Posterior cingulate gyrus (tissue), 11 donors: ENCODE data around the gene DENND5B.
"Not testable (repeated sequence)": the region's sequence is repeated elsewhere in the genome, so short reads cannot be mapped to it uniquely, and the experiment has no call there.

Experiments used
- DNase-seq, 10 donors: peaks; one replicate each; pipeline versions ENCODE4 v3.0.0 to v3.0.0-alpha.2; 2020 to 2021; ENCODE audit warnings: mixed read lengths in 3 of 10
- intact Hi-C: fragments of 100-400 bp; cut with DNase I; formaldehyde crosslinking; loops from one replicate; pipeline ENCODE4 v1.15.1; 2023

The DENND5B gene

DNA sequence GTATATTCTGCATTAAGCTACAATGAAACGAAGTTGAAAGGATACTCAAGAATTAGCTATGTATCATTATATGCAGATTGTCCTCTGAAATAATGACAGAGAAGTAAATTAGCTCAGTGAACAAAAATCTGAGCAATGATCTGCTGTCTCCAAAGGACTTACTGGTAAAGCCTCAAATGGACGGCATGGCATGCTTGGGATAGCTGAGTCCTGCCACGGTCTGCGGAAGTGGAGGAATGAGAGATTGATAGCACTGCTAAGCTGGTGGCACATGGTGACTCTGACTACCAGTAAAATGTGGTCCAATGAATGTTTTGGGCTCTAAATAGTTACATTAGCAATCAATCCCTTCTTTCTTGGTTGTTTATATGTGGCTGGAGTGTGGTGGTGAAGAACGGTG lies 3.7 kb upstream of the DENND5B start:
- no peak for DNase-seq
- intact Hi-C loops = loop anchor here (5.0 kb wide), 1 partner anchor 513 kb away; the partner anchor contains the start of gene BICD1

DNA sequence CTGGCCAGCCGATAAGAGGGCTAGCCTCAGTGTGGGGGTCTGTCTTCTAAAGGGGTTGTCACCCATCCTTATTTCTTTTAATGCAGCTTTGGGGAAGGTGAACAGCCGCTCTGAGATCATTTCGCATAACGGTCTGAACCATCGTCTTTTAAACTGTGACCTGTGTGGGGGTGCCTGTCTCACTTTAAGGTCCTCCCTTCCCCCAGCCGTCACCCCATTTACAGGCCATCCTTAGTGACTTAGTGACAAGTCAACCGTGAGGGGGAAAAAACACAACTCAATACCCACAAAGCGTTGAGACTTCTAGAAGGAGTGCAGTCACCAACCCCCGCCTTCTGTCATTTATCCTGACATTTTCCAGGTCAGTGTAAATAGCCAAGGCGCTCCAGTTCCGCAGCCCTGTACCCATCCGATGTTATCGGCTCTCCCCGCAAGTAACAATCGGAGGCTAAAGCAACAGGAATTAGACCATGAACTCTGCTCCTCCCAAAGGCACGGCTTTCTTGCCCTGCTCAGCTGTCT lies 505 bp upstream of the DENND5B start:
- peak in 6 of 10 donors; percentile 8 to 58 (median 24) for DNase-seq

DNA sequence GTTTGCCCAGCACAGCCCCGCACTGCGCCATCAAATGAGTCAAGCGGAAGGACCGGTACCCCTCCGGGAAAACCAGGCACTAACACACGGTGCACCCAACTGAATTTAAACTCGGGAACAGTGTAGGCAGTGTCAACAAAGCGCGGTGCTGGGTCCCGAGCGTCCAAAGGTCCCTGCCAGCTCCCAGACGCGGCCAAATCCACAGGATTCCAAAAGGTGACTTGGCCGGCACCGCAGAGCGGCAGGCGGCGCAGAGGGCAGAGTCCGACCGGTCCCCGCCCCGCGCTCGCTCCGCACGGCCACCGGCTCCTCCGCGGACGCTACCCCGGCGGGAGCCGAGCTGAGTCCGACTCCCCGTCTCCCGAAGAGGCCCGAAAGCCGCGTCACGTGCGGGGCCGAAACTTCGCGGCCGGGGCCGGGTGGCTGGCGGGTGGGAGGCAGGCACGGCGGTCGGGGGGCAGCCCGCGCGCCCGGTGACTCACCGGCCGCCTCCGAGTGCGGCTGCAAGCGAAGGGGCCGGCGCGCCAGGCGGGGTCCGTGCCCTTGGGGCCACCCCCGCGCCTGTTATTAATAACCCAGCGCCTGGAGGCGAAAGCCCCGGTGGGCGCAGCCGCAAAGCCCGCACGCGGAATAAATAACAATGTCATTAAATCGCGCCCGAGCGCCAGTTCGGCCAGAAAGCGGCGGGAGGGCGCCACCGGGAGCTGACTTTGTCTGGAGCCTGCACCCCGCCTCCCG lies 863 bp downstream of the DENND5B start:
- DNase-seq = peak; percentile 47 to 94 (median 66)
- intact Hi-C loops = loop anchor here (5.0 to 10.0 kb wide), 2 partner anchors 95 to 517 kb away; partner anchors contain the start of gene BICD1

More for the DNA sequence above, 505 bp upstream of the DENND5B start:
- intact Hi-C loops = loop anchor here (5.0 kb wide), 1 partner anchor 516 kb away; the partner anchor contains the start of gene BICD1

DNA sequence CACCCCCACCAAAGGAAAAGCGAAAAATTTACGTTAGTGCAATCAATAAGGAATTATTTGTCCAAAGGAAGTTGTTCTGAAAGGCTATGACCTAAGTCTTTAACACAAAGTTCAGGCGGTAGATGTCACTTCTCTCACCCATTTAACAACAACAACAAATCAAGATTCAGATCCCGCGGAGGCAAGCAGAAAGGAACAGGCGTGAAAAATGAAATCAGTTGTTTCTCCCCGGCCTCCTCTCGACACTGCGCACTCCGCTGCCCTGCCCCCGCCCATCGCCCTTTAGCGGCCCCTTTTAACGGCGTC lies 1.4 kb downstream of the DENND5B start:
- intact Hi-C loops = loop anchor here (10.0 kb wide), 1 partner anchor 95 kb away; no protein-coding TSS in a partner anchor
- DNase-seq = peak in 5 of 10 donors; percentile 44 to 93 (median 70)

DNA sequence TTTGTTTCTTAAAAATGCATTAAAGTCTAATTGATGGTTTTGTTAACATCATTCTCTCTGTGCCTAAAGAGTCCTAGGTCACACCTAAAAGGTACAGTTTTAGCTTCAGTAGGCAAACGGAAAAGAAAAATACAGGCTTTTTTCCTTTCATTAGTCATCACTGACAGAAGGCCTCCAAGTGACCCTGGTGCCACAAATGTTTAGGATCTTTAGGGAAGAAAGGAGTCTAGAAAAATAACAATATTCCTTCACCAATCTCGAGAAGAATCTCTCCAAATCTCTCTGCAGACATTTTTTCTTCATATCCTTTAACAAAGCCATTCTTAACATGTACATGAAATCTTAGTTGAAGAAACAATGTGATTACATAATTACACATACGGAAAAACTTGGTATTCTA lies 2.0 kb downstream of the DENND5B start:
- DNase-seq = no peak
- intact Hi-C loops = loop anchor here (10.0 kb wide), 1 partner anchor 94 kb away; no protein-coding TSS in a partner anchor

DNA sequence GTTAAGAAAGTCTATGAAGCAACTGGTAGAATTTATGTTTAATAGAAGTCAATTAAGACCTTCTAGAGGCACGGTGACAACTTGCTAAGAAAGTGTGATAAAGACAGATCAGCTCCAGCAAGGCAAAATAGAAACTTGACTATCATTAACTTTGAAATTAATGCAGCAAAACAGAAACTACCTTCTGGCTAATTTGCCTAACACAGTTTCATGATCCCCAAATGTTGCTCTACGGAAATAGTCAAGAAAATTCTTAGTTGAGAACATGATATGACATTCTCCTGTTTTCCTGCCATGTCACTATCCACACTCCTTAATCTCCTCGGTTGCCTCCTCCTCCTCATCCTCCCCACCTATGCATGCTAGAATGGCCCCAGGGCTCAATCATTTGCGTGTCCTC lies 4.2 kb downstream of the DENND5B start:
- DNase-seq = no peak
- intact Hi-C loops = loop anchor here (10.0 kb wide), 1 partner anchor 92 kb away; no protein-coding TSS in a partner anchor

DNA sequence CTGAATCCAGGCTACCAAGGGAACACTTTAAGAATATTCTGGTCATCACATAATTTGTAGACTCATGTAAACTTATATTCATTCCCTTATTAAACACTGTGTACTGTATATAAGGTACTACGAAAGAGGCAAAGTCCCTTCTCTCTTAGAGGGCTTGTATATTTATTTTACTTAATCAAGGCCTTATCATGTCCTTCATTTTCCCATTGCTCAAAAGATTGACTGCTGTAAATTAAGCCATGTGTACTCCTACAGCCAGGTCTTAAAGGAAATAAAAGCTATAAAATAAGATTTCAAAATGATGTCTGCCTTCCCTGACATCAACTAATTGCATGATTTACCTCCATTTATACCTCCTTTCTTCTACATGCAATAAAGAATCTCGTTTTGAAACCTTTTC lies 5.0 kb downstream of the DENND5B start:
- intact Hi-C loops = loop anchor here (10.0 kb wide), 1 partner anchor 91 kb away; no protein-coding TSS in a partner anchor
- no peak for DNase-seq

DNA sequence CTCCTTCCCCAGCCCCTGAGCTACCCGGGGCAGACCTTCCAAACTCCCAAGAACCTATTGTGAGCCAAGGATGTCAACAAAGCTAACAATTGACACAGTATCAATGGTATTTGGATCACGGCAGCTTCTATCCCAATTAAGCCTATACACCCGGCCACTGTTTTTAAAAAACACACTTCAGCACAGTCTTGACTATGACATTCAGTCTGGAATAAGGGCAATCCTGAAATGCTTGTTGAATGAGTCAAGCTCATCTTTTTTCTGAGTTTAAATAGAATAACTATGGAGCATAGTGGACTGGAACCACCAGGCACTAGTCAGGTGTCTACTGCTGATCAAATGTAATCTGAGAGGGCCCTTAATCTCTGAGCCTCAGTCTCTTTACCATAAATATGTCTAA lies 5.7 kb downstream of the DENND5B start:
- intact Hi-C loops = loop anchor here (10.0 kb wide), 1 partner anchor 90 kb away; no protein-coding TSS in a partner anchor
- DNase-seq = no peak

DNA sequence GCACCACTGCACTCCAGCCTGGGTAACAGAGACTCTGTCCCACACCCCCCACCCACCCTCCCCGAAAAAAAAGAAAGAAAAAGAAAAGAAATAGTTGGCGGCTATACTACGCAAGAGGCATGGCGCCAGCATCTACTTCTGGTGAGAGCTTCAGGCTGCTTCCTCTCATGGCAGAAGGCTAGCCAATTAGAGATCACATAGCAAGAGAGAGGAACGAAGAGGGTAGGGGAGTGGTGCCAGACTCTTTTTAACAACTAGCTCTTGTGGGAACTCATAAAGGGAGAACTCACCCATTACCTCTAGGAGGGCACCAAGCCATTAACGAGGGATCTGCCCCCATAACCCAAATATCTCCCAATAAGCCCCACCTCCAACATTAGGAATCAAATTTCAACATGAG lies 6.2 kb downstream of the DENND5B start:
- intact Hi-C loops = loop anchor here (10.0 kb wide), 1 partner anchor 90 kb away; no protein-coding TSS in a partner anchor
- DNase-seq = no peak

DNA sequence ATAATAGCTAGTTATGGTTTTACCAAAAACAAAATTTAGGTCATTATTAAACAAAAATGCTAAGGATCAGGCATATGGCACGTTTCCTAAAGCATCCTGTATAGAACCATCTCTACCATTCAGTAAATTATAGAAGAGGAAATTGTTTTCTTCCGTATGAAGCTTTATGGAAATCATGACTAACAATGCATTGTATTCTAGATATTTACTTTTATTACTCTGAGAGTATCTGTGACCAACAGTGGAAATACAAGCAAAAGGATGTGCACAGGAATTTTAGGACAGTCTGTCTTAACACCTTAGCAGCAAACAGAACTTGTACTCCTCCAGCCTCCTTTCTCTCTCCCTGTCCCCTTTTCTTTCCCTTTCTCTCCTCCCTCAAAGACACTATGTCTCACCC lies 7.1 kb downstream of the DENND5B start:
- DNase-seq = no peak
- intact Hi-C loops = loop anchor here (10.0 kb wide), 1 partner anchor 89 kb away; no protein-coding TSS in a partner anchor

DNA sequence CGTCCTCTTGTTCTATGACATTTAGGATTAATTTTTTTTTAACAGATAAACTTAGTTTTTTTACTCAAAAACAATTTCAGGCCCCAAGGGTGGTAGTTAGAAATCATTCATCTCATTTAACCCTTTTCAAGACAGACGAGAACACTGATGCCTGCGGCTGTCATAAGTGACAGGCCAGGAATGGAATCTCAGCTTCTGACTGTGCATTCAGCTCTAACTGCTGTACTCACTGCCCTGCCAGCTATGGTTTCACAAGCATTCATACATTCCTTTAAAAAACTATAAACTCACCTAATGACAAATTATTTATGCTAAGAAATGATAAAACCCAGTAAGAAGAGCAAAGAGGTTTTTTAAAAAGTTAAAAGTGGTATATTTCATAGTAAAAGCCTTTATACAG lies 8.8 kb downstream of the DENND5B start:
- intact Hi-C loops = loop anchor here (10.0 kb wide), 1 partner anchor 87 kb away; no protein-coding TSS in a partner anchor

DNA sequence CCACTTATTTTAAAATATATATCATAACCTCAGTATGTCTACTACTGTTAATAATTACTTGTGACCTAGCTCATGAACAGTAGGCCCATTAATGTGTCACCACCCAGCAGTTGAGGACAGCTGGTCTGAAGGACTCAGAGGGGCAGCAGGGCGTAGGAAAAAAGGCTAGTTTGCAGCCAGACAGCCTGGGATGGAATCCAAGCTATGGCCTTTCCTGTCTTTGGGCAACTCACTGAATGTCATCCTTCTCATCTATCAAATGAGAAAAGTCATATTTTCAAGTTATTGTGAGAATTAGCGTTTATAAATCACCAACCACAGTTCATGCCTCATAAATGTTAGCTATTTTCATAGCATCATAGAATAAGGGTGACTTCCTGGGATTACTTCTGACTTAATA lies 12.3 kb downstream of the DENND5B start:
- peak in 3 of 10 donors; percentile 13 to 84 (median 49) for DNase-seq
- intact Hi-C loops = no loop called here

More for the DNA sequence above, 8.8 kb downstream of the DENND5B start:
- no peak for DNase-seq

DNA sequence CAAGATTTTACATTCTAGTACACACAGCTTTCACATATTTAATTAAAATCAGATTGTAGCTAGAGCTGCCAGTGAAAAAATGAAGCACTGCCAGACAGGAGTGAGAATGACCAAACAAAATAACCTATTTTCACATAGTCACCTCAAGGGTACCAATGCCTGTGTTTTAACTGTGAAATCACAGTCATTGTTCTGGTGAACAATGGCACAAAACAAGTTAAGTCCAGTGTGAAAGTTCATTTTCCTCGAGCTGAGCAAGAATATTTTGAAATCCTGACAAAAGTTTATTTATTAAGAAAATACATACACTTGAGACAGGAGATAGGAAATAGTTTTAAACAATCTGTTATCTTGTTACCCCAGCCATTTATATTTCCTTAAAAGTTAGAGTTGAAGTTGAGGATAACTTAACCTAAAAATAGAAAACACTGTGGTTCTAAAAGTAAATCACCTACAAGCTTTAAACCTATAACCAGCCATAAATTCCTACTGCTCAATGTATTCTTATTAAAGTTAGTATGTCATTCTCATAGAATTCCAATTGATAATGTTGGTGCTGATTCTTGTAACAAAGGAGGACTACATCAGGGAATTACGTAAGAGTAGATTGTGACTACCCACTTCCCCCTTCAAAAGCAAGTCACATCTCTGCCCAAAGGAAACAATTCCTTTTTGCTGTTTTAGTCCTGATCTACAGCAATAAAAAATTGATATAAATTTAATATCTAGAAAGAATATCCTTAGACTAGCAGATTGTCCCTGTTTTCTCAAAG lies 15.9 kb downstream of the DENND5B start:
- intact Hi-C loops = no loop called here
- DNase-seq = no peak

DNA sequence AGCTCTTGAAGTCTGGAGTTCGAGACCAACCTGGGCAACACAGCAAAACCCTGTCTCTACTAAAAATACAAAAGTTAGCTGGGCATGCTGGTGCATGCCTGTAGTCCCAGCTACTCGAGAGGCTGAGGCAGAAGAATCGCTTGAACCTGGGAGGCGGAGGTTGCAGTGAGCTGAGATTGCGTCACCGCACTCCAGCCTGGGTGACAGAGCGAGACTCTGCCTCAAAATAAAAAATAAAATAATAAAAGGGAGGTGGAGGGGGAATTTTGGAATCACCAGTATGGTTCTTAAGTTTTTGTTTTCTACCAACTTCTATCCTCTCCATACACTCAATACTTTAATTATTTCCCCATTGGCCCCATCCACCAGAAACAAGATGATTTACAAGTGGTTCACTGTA lies 16.6 kb downstream of the DENND5B start:
- DNase-seq, intact Hi-C loops: not testable (repeated sequence)

DNA sequence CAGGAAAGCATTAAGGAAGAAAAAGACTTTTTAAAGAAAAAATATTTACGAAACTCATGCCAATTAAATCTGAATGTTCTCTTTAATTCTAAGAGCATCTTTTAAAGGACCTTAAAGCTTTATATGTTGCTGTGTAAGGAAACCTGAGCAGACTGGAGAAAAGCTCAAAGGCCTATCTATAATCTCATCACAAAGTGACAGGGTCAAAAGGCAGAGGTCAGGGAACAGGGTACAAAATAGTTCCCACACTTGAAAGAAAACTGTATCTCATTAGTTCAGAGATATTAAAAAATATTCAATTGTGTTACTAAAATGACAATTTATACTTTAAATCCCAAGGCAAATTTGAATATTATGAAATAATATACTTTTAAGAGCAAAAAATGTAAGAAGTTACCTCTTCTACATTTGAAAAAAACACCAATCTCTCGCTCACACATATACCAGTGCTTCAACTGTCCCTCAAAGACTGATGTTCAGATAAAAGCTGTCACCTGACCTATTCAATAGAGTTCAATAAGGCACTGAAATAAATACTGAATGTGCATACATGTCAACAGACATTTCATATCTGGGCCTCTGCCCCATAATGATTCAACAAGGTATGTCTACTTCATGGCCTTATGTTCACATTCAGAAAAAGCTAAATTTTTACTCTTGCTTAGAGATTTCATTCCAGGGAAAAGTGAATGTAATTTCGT lies 17.9 kb downstream of the DENND5B start:
- intact Hi-C loops = no loop called here
- DNase-seq = no peak

DNA sequence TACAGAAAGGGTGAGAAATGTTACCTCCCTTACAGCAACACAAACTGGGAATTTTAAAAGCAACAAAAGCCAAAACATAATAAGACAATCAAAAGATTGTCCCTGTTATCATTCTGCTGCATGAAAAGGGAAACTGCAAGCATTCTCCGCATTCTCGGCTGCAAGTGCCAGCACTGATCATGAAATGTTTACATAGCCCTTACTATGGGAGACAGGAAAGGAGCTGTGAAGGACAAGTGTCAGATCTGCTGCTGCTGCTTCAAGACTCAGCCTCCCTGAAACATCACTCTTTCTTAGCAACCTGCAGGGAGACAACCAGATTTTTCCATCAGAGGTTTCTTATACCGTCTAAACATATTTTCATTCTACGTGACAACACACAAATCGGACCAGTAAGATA lies 20.1 kb downstream of the DENND5B start:
- DNase-seq = no peak

DNA sequence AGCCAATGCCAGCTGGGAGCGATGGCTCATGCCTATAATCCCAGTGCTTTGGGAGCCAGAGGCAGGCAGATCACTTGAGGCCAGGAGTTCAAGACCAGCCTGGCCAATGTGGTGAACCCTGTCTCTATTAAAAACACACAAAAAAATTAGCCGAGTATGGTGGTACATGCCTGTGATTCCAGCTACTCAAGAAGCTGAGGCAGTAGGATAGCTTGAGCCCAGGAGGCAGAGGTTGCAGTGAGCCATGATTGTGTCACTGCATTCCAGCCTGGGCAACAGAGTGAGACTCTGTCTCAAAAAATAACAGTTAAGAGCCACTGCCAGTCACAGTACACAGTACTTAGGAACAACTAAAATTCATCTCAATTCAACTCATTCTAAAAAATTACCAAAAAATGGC lies 21.4 kb downstream of the DENND5B start:
- intact Hi-C loops, DNase-seq: not testable (repeated sequence)

More for the DNA sequence above, 20.1 kb downstream of the DENND5B start:
- intact Hi-C loops = no loop called here

DNA sequence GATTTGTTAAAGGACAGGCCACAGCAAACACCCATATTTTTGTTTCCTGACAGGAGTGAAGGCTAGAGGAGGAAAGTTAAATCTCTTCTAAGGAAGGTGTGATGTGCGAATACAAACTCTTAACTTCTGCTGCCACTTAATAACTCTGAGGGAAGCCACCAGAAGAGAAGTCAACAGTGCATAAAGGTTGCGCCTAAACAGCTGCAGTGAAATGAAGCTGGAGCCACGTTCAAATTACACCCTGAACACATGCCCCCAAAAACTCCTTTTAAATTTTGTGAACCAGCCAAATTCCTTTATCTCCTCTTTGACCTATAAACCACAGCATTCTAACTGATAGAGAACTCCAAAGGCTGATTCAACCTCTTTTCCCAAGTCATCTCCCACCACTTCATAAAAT lies 22.4 kb downstream of the DENND5B start:
- intact Hi-C loops = no loop called here
- DNase-seq = no peak

DNA sequence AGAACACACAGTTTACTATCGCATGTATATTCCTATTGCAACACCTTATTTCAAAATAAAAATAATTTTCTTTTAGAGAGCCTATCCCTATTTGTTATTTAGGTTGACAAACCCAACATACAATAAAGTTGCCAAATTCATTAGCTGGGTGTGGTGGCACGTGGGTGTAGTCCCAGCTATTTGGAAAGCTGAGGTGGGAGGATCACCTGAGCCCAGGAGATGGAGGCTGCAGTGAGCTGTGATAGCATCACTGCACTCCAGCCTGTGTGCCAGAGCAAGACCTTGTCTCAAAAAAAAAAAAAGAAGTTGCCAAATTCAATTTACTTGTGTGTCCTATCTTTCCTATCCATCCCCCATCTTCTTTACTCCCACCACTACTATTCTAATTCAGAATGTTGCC lies 23.9 kb downstream of the DENND5B start:
- no peak for DNase-seq
- intact Hi-C loops = no loop called here

DNA sequence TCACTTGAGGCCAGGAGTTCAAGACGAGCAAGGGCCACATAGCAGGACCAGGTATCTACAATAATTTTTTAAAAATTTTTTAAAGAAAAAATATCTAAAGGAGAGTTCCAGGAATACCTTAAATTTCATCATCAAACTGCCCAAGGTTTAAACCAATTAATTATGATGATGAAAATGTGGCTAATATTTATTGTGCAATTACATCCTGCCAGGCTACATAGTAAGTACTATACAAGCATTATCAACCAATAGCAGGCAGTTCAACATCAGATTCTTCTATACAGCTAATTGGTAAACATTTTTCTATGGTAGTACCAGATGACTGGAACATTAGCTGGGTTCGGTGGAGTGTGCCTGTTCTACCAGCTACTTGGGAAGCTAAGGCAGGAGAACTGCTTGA lies 24.4 kb downstream of the DENND5B start:
- no peak for DNase-seq
- intact Hi-C loops = no loop called here
